Activated CD4-positive, CD25-positive, alpha-beta regulatory T cell treated with anti-CD3 and anti-CD28 coated beads, Interleukin-2, amount 50 U/mL, for 72 hours (primary cell): ENCODE measurements around the gene DEPDC4.
A peak's percentile ranks its signal among the peaks of the same experiment; 100 is the strongest.
"Not testable (repeated sequence)": the region's sequence is repeated elsewhere in the genome, so short reads cannot be mapped to it uniquely, and the experiment has no call there.

ENCODE experiments used
- DNase-seq: peaks from one replicate; pipeline ENCODE4 v3.0.0; 2021

DEPDC4 gene

DNA sequence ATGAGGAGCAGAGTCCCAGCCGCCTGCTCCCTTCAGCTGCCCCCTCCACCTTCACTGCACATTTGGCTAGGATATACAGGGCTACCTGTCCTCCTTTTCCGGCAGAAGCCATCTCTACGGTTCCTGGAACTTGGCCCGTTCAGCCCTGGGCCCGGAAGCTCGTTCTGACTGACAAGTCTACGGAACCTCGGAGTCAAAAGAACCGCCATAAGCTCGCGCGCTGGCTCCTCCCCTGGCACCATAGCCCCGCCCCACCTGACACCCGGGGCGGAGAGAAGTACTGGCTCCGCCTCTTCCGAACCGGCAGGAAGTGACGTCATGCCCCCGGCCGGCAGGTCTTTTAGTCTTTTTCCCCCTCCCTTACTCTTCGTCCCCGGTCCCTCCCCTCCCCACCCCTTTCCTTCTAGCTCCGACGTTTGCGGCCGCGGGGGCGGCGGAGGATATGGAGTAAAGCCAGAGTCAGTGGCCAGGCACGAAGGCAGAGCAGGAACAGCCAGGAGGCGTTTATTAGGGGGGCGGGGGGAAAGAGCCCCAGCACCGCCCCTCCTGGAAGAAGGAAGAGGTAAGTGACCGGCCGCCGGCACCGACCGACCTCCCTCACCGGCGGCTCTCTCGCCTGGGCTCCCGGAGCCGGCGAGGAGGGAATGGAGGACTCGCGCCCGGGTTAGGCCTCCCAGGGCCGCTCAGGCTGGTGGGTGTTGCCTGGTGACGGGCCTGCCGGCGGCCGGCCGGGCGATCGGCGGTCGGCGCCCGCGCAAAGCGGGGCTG lies at the start of gene DEPDC4, which contains the start of gene SCYL2:
TSS of gene DEPDC4 (minus strand) at position 245 of the 768 bp plus-strand sequence. CDS start at position 242, 3 bp downstream.
TSS of gene SCYL2 (plus strand) at position 343 of the 768 bp plus-strand sequence. CDS start 15,794 bp downstream, outside the sequence.
- DNase-seq, result peak; percentile 94

- DNase-seq, result no peak
Observed at GRCh38 chr12:100311317-100311716, 44.4 kb upstream of the DEPDC4 start.

DNA sequence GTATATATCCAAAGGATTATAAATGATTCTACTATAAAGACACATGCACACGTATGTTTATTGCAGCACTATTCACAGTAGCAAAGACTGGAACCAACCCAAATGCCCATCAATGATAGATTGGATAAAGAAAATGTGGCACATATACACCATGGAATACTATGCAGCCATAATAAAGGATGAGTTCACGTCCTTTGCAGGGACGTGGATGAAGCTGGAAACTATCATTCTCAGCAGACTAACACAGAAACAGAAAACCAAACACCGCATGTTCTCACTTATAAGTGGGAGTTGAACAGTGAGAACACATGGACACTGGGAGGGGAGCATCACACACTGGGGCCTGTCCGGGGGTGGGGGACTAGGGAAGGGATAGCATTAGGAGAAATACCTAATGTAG lies 41.3 kb upstream of the DEPDC4 start:
- not testable (repeated sequence) for DNase-seq

GRCh38 chr12:100304334-100304733 lies 37.5 kb upstream of the DEPDC4 start:
- not testable (repeated sequence) for DNase-seq

GRCh38 chr12:100303831-100304230 lies 37.0 kb upstream of the DEPDC4 start:
- DNase-seq, result no peak

GRCh38 chr12:100302081-100302480 lies 35.2 kb upstream of the DEPDC4 start:
- no peak for DNase-seq

DNA sequence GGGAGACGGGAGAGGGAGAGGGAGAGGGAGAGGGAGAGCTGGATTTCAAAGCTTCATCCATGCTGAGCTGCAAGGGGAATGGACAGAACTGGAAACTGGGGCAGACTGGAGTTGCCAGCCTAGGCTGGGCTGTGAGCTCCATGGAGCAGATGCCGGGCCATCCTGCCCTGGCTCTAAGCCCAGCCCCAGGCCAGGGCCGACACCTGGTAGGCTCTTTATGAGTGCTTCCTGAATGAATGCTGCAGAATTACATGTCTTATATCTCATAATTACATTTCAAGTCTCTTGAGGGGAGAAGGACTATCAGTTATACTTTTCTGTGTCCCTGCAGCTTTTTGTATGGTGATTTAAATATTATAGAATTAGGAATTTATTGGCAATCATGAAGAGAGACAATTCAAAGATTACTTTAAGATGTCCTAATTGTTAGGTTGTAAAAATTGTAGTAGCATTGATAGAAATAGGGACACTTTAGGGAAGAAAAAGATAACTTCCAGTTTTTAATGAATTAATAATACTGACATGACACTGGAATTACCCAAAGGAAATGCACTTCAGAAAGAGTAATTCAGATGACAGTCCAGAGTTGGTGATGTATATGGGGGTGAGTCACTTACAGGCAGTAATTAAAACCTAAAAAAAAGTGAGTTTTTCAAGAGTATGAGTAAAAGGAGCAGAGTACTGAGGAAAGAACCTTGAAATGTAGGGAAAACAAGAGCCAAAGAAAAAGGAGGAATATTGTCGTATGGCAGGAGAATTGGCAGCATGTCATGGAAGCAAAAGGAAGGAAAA lies 29.1 kb upstream of the DEPDC4 start:
- DNase-seq, result no peak

- DNase-seq, result not testable (repeated sequence)
Observed at GRCh38 chr12:100294366-100294765, 27.5 kb upstream of the DEPDC4 start.

DNA sequence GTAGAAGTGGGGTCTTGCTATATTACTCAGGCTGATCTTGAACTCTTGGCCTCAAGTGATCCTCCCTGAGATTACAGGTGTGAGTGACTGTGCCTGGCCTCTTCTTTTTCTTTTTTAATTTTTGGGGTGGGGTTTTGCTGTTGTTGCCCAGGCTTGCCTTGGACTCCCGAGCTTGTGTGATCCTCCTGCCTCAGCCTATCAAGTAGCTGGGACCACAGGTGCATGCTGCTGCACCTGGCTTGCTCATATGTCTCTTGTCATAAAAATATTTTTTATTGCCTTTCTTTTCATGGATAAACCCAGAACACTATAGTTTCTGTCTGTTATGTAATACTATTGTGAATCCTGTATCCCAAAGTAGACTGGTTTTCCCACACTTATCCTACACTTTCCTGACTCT lies 26.1 kb upstream of the DEPDC4 start:
- no peak for DNase-seq

GRCh38 chr12:100290016-100290415 lies 23.1 kb upstream of the DEPDC4 start:
- no peak for DNase-seq

DNA sequence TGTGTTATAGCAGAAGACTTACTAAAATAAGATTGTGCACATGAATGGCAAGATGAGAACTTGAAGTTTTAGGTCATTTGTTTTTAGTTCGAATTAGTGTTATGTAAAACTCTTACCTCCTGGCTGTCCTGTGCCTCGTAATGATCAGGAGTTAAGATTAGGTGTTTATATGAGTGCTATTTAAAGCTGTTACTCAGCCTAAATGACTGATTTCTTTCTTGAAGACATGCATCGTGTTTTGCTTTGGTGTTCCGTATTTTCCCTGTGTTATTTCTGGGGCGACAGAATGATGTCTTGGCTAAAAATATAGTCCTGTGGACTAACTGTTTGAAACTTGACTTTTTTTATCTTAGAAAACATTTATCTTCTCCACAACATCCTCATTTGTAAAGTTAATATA lies 22.2 kb upstream of the DEPDC4 start:
- no peak for DNase-seq

- not testable (repeated sequence) for DNase-seq
Observed at GRCh38 chr12:100284556-100284955, 17.7 kb upstream of the DEPDC4 start.

DNA sequence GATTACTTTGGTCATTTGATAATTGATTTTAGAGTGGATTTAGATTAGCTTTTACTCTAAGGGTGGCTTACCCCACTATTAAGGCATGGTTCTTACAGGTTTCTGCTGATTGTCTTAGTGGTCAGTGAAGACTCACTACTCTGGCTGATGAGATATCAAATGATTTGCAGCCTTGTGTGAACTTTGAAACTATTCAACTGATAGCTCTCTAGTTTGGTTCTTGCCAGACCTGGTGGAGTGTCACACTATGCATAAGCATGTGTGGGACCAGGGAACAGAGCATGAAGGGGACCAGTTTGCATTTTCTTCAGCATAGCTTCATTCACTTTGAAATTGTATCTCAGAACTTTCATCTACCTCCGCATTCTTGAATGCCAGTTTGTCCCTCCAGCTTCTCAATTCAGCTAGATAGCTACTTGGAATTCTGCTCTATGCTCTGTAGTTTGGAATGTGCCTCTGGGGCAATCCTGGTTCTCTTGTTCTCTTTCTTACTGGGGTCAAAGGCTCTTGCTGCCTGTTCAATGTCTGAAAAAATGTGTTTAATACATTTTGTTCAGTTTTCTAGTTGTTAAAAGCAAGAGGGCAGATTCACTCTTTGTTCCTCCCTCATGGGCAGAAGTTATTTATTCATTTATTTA lies 12.8 kb upstream of the DEPDC4 start:
- DNase-seq, result no peak

- no peak for DNase-seq
Observed at GRCh38 chr12:100279159-100279558, 12.3 kb upstream of the DEPDC4 start.

GRCh38 chr12:100274291-100274690 lies 7.4 kb upstream of the DEPDC4 start:
- no peak for DNase-seq

DNA sequence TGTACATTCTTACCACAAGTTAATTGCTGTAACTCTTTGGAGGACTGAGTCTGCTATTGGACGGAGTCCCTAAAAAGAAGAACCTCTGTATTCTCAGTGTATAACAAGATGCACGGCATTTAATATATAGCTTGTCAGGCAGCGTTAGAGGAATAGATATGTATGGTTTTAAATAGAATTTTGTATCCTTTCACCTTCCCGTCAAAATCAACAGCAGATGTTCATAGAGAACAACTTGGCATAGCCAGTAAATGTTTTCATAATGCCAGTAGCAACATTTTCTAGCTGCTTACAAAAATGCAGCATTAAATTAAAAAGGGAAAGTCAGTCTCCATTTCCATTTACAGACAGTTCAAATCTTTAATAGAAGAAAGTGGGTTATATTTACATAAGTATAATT lies 6.9 kb upstream of the DEPDC4 start:
- no peak for DNase-seq

DNA sequence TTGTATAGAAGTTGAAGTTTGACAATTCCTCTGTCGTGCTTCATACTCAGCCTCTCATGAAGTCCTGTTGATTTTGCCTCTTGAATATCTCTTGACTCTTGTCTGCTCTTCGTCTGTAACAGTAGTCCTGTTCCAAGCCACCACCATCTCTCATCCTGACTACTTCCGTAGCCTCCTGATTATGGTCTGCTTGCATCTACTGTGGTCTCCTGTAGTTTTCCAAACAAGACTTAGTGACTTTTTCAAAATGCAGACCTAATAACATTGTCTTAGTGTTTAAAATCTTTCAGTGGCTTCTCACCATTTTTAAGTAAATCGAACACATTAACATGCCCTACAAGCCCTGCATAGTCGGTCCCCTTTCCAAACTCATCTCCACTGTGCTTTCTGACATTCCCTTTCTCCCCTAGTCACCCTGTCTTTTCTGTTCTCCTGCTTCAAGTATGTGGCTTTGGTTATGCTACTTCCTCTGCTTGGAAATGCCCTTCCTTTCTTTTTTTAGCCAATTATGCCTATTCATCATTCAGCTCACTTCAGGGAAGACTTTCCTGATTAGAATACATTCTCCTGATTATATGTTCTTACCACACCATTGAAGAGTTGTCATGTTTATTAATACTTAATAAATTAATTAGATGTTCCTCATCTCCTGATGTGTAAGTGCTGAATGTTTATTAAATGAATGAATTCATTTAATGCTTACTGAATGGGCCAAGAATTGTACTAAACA lies 2.1 kb upstream of the DEPDC4 start:
- no peak for DNase-seq

GRCh38 chr12:100267603-100268281 lies 863 bp upstream of the DEPDC4 start:
- DNase-seq, result peak; percentile 61

- DNase-seq, result no peak
Observed at GRCh38 chr12:100266585-100266834, 369 bp downstream of the DEPDC4 start.

DNA sequence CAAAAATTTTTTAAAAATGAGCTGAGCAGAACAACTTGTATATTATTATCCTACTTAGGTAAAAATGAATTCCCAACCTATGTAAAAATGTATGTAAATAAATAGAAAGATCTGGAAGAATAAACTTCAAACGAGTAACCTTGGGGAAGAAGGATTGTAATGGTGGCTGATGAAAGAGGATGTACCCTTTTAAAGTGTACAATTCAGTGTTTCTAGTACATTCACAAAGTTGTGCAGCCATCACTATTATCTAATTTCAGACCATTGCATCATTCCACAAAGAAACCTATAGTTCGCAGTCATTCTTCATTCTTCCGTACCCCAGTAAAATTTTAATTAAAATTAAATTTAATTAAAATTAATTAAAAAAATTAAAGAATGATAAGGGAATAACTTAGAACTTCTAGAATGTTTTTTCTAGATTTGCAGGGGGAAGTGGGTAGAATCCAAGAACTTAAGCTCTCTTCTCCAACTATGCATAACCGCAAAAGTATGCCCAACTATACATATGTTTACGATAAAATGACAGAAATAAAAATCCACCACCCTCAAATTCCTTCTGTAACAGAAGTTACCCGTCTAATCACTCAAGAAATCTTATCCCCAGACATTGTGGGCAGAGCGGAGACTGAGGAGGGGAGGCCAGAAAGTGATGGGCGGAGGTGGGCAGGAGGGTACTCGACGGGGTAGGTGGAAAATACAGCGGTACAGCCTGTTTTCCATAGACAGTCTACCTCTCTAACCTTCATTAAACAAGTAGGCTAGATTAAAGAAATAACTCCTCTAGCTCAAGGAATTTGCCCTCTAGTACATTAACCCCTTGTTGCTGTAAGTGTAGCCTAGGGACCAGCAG lies 921 bp downstream of the DEPDC4 start:
- no peak for DNase-seq

DNA sequence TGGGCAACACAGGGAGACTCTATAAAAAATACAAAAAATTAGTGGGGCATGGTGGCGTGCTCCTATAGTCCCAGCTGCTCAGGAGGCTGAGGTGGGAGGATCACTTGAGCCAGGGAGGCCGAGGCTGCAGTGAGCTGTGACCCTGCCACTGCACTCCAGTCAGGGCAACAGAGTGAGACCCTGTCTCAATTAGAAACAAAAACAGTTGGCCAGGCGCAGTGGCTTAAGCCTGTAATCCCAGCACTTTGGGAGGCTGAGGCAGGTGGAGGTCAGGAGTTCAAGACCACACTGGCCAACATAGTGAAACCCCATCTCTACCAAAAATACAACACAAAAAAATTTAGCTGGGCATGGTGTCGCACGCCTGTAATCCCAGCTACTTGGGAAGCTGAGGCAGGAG lies 1.8 kb downstream of the DEPDC4 start:
- DNase-seq, result not testable (repeated sequence)

DNA sequence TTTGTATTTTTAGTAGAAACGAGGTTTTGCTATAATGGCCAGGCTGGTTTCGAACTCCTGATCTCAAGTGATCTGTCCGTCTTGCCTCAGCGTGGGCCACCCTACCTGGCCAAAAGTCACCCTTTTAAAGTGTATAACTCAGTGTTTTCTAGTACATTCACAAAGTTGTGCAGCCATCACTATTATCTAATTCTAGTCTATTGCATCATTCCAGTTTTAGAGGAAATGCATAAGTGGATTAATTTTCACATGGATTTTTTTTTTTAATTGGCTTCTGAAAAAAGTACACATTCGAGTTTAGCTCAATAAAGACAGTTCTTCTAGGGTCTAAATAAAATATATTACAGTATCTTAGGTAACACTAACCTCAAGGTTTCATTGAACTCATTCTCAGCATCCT lies 3.7 kb downstream of the DEPDC4 start:
- DNase-seq, result no peak
